ENCODE results near the gene IRX4. TPM values are rescaled to one million over a fixed set of nuclear protein-coding genes. Genes with fewer than 3 reads are reported as not detected.

IRX4 gene
- total RNA-seq, 1 experiment from 2014 or later, result 16.5 TPM

DNA sequence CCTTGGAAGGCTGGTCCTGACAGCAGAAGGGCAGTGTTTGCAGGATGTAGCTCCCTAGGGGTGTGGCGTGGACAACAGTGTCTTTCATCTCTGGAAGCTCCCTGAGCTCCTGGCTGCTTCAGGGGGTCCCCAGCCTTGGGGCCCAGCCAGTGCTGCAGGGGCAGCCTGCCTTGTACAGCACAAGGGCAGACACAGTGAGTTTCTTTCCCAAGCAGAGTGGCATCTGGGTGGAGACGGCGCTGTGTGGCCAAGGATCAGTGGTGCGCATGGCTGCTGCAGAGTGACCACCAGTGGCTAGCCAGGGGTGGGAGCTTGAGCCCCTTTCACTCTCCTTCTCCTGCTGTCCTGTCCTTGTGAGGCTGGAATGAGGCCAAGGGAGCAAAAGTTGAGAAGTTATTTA, 7.6 kb upstream of the IRX4 start:
- ChIA-PET CTCF (no interaction called here), RAD21 (ENCODE audit: low non-redundant PET in 1 of 2, low total read pairs in 2 of 2, uncharacterized antibody in 2 of 2, unreplicated experiment in 2 of 2) (no interaction called here), POLR2A (no interaction called here)
- no peaks in the 10 kb centered on the region for H3K36me3 ChIP-seq (ENCODE audit: control insufficient read depth in 1 of 2, insufficient read depth in 2 of 2, low read length in 2 of 2)
- ATAC-seq, result no peak
- H3K4me1 ChIP-seq (ENCODE audit: control insufficient read depth in 1 of 2, insufficient read depth in 2 of 2, low read length in 2 of 2), result no peaks in the 10 kb centered on the region
- no peak overlapping the region for H2AFZ ChIP-seq (ENCODE audit: low read depth, low read length, poor library complexity, severe bottlenecking)
- H3K9me3 ChIP-seq (ENCODE audit: control insufficient read depth in 1 of 2, insufficient read depth in 1 of 2, low read depth in 1 of 2, low read length in 2 of 2), result no peaks in the 10 kb centered on the region
- no peak for DNase-seq (ENCODE audit: low read depth, low spot score)
- no peak overlapping the region for H3K9ac ChIP-seq (ENCODE audit: low read length)
- no peak overlapping the region for H3K4me3 ChIP-seq (replicated peaks in 1 of 2; ENCODE audit: low read depth in 1 of 2, low read length in 2 of 2)
- no TSS peak for BruUV-seq (replicated peaks)
- H3K9me2 ChIP-seq (ENCODE audit: insufficient read depth), result no peaks in the 10 kb centered on the region
- H3K27ac ChIP-seq (ENCODE audit: low read depth, low read length), result no peak overlapping the region
- no peaks in the 10 kb centered on the region for H3K27me3 ChIP-seq (ENCODE audit: insufficient read depth, low read length)
- H4K20me1 ChIP-seq (ENCODE audit: insufficient read depth), result no peaks in the 10 kb centered on the region
- intact Hi-C loops (cut with micrococcal nuclease), result no loop called here
- H3K79me2 ChIP-seq (ENCODE audit: insufficient read depth, low read length), result no peaks in the 10 kb centered on the region
- no peak overlapping the region for H3K4me2 ChIP-seq (ENCODE audit: low read length)
- TF ChIP-seq, protein P1, sequence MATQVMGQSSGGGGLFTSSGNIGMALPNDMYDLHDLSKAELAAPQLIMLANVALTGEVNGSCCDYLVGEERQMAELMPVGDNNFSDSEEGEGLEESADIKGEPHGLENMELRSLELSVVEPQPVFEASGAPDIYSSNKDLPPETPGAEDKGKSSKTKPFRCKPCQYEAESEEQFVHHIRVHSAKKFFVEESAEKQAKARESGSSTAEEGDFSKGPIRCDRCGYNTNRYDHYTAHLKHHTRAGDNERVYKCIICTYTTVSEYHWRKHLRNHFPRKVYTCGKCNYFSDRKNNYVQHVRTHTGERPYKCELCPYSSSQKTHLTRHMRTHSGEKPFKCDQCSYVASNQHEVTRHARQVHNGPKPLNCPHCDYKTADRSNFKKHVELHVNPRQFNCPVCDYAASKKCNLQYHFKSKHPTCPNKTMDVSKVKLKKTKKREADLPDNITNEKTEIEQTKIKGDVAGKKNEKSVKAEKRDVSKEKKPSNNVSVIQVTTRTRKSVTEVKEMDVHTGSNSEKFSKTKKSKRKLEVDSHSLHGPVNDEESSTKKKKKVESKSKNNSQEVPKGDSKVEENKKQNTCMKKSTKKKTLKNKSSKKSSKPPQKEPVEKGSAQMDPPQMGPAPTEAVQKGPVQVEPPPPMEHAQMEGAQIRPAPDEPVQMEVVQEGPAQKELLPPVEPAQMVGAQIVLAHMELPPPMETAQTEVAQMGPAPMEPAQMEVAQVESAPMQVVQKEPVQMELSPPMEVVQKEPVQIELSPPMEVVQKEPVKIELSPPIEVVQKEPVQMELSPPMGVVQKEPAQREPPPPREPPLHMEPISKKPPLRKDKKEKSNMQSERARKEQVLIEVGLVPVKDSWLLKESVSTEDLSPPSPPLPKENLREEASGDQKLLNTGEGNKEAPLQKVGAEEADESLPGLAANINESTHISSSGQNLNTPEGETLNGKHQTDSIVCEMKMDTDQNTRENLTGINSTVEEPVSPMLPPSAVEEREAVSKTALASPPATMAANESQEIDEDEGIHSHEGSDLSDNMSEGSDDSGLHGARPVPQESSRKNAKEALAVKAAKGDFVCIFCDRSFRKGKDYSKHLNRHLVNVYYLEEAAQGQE (IDR thresholded peaks at IDR 0.05; ENCODE audit: low read depth), result no peak

GRCh38 chr5:1889321-1890065, 6.8 kb upstream of the IRX4 start:
- Histone ChIP-seq H4K20me1 (ENCODE audit: insufficient read depth) (no peaks in the 10 kb centered on the region), H3K79me2 (ENCODE audit: insufficient read depth, low read length) (no peaks in the 10 kb centered on the region), H2AFZ (ENCODE audit: low read depth, low read length, poor library complexity, severe bottlenecking) (no peak overlapping the region), H3K27ac (ENCODE audit: low read depth, low read length) (no peak overlapping the region), H3K9me2 (ENCODE audit: insufficient read depth) (no peaks in the 10 kb centered on the region), H3K36me3 (ENCODE audit: control insufficient read depth in 1 of 2, insufficient read depth in 2 of 2, low read length in 2 of 2) (no peaks in the 10 kb centered on the region), H3K9ac (ENCODE audit: low read length) (no peak overlapping the region), H3K27me3 (ENCODE audit: insufficient read depth, low read length) (no peaks in the 10 kb centered on the region), H3K4me1 (ENCODE audit: control insufficient read depth in 1 of 2, insufficient read depth in 2 of 2, low read length in 2 of 2) (no peaks in the 10 kb centered on the region), H3K4me3 (replicated peaks in 1 of 2; ENCODE audit: low read depth in 1 of 2, low read length in 2 of 2) (no peak overlapping the region), H3K4me2 (ENCODE audit: low read length) (no peak overlapping the region), H3K9me3 (ENCODE audit: control insufficient read depth in 1 of 2, insufficient read depth in 1 of 2, low read depth in 1 of 2, low read length in 2 of 2) (no peaks in the 10 kb centered on the region)
- DNase-seq (ENCODE audit: low read depth, low spot score) (no peak), ATAC-seq (no peak)
- TF ChIP-seq, protein P2, sequence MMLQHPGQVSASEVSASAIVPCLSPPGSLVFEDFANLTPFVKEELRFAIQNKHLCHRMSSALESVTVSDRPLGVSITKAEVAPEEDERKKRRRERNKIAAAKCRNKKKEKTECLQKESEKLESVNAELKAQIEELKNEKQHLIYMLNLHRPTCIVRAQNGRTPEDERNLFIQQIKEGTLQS (IDR thresholded peaks at IDR 0.05), result no peak
- no peak for TF ChIP-seq MAX (IDR thresholded peaks at IDR 0.05)
- no peak for TF ChIP-seq SRF (IDR thresholded peaks at IDR 0.05; ENCODE audit: low read depth)
- TF ChIP-seq EGR1 (IDR thresholded peaks at IDR 0.05; ENCODE audit: low read depth), result no peak
- TF ChIP-seq JUND (IDR thresholded peaks at IDR 0.05), result no peak
- TF ChIP-seq YY1 (IDR thresholded peaks at IDR 0.05; ENCODE audit: extremely low read depth, insufficient replicate concordance, low read depth, low read length), result no peak
- ChIA-PET CTCF (no interaction called here), POLR2A (no interaction called here), RAD21 (ENCODE audit: low non-redundant PET in 1 of 2, low total read pairs in 2 of 2, uncharacterized antibody in 2 of 2, unreplicated experiment in 2 of 2) (no interaction called here)
- no TSS peak for BruUV-seq (replicated peaks)
- intact Hi-C loops (cut with micrococcal nuclease), result loop anchor here (10.0 kb wide), 1 partner anchor 125 kb away; no protein-coding TSS in a partner anchor

All from HCT116 (cell line).